Chondrocyte (in vitro differentiated cells): ENCODE measurements around the gene TBC1D4. TPM values are rescaled to one million over a fixed set of nuclear protein-coding genes. Genes with fewer than 3 reads are reported as not detected.

ENCODE experiments used
- DNase-seq: peaks from one replicate; pipeline ENCODE4 v3.0.0; 2021; ENCODE audit warnings: mixed read lengths, low spot score
- H3K27ac Mint-ChIP-seq: one replicate; pipeline ENCODE4 v1.8.0; 2021; ENCODE audit warnings: mild to moderate bottlenecking, moderate library complexity, mixed read lengths; ENCODE audit not compliant: unreplicated experiment
- H3K27me3 Mint-ChIP-seq: 2 replicates; pipeline ENCODE4 v1.8.0; 2021; ENCODE audit warnings: low read depth, mixed read lengths
- H3K36me3 Mint-ChIP-seq: 2 replicates; pipeline ENCODE4 v1.8.0; 2021; ENCODE audit warnings: low read depth, mixed read lengths
- H3K4me1 Mint-ChIP-seq: 2 replicates; pipeline ENCODE4 v1.8.0; 2021; ENCODE audit warnings: low read depth, mild to moderate bottlenecking, mixed read lengths
- H3K4me3 Mint-ChIP-seq: one replicate; pipeline ENCODE4 v1.8.0; 2021; ENCODE audit warnings: mild to moderate bottlenecking, moderate library complexity, mixed read lengths; ENCODE audit not compliant: unreplicated experiment
- H3K9me3 Mint-ChIP-seq: 2 replicates; pipeline ENCODE4 v1.8.0; 2021; ENCODE audit warnings: low read depth, mixed read lengths
- CTCF ChIP-seq: fragments of 200-600 bp; sonication (generic); IDR thresholded peaks from 2 replicates; pipeline ENCODE4 v1.5.0; 2021; ENCODE audit warnings: antibody characterized with exemption, mild to moderate bottlenecking, moderate library complexity
- total RNA-seq: library from RNA; stranded (reverse); gene quantifications from 3 replicates; pipeline ENCODE4 v1.2.1, GENCODE V29; 2021

TBC1D4 gene
- total RNA-seq, 1 donor from 2014 or later, result 5.7 TPM

GRCh38 chr13:75405976-75406703 is 75.8 kb downstream of the TBC1D4 start:
- no peaks in the 10 kb centered on the region for H3K27me3 Mint-ChIP-seq
- no peaks in the 10 kb centered on the region for H3K9me3 Mint-ChIP-seq
- no peaks in the 10 kb centered on the region for H3K36me3 Mint-ChIP-seq
- no peak for TF ChIP-seq CTCF
- H3K27ac Mint-ChIP-seq, result no peak overlapping the region
- H3K4me3 Mint-ChIP-seq, result no peak overlapping the region
- H3K4me1 Mint-ChIP-seq, result peaks cover 13% of the 10 kb centered on the region
- no peak for DNase-seq

- Mint-ChIP-seq H3K4me1 (peaks cover 25% of the 10 kb centered on the region), H3K9me3 (no peaks in the 10 kb centered on the region), H3K36me3 (no peaks in the 10 kb centered on the region), H3K4me3 (no peak overlapping the region), H3K27ac (no peak overlapping the region), H3K27me3 (no peaks in the 10 kb centered on the region)
- no peak for TF ChIP-seq CTCF
- DNase-seq, result no peak
Observed at GRCh38 chr13:75404726-75405125, 77.2 kb downstream of the TBC1D4 start.

DNA sequence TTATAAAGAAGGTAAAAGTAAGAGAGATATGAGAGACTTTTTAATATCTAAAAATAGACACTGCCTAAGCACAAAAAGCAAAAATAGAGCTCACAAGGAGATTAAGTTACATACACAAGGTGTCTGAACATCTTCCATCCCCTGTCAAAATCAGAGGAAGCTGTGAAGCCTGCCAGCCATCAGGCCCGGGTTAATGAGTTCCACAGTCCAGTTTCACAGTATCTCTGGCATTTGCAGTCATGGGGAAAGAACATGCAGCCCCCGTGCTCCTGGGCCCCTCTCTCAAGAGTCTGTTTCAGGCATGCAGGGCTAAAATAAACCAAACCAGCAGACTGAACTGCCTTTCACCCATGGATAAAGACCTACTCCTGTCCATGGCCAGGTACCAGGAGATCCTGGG is 79.2 kb downstream of the TBC1D4 start:
- H3K9me3 Mint-ChIP-seq, result peaks cover 7% of the 10 kb centered on the region
- no peak for TF ChIP-seq CTCF
- no peak overlapping the region for H3K4me3 Mint-ChIP-seq
- no peaks in the 10 kb centered on the region for H3K36me3 Mint-ChIP-seq
- H3K4me1 Mint-ChIP-seq, result peaks cover 28% of the 10 kb centered on the region
- no peak overlapping the region for H3K27ac Mint-ChIP-seq
- no peak for DNase-seq
- no peaks in the 10 kb centered on the region for H3K27me3 Mint-ChIP-seq

- Mint-ChIP-seq H3K36me3 (no peaks in the 10 kb centered on the region), H3K4me1 (peaks cover 21% of the 10 kb centered on the region), H3K27ac (no peak overlapping the region), H3K9me3 (peaks cover 10% of the 10 kb centered on the region), H3K27me3 (no peaks in the 10 kb centered on the region), H3K4me3 (no peak overlapping the region)
- DNase-seq, result no peak
- TF ChIP-seq CTCF, result no peak
Observed at GRCh38 chr13:75400775-75401174, 81.2 kb downstream of the TBC1D4 start.

DNA sequence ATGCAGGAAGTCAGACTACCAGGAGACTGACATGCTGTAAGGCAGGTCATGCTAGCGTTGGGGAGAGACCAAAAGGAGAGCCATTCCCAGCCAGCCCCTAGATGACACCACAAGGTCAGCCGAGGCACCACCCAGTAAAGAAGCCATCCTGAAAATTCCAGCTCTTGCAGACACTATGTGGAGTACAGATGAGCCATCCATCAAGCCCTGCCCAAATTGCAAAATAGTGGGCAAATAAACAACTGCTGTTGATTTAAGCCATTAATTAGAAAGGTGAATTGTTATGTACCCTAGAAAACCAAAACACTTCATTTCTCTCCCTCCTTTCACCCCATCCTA is 82.1 kb downstream of the TBC1D4 start:
- Mint-ChIP-seq H3K36me3 (no peaks in the 10 kb centered on the region), H3K27me3 (no peaks in the 10 kb centered on the region), H3K4me1 (peaks cover 19% of the 10 kb centered on the region), H3K9me3 (peaks cover 10% of the 10 kb centered on the region), H3K4me3 (no peak overlapping the region), H3K27ac (no peak overlapping the region)
- no peak for DNase-seq
- no peak for TF ChIP-seq CTCF
